ENCODE data around the gene PI4KA. TPM values are rescaled to one million over a fixed set of nuclear protein-coding genes. Genes with fewer than 3 reads are reported as not detected.
A peak's percentile ranks its signal among the peaks of the same experiment; 100 is the strongest.
"Not testable (repeated sequence)": the region's sequence is repeated elsewhere in the genome, so short reads cannot be mapped to it uniquely, and the experiment has no call there.

The PI4KA gene
- total RNA-seq, 4 donors from 2014 or later, result 44.7 to 136 (median 67.7) TPM

GRCh38 chr22:20703816-20704609 lies 154.6 kb downstream of the PI4KA start:
- H3K27me3 ChIP-seq; H3K27ac ChIP-seq; DNase-seq (ENCODE audit: low spot score in 2 of 2); H3K9me3 ChIP-seq; H3K36me3 ChIP-seq: not testable (repeated sequence)
- TF ChIP-seq CTCF (IDR thresholded peaks at IDR 0.05), result peak in 1 of 2 donors; percentile 7
- Histone ChIP-seq H3K4me3 (peak overlapping the region; percentile 58), H3K4me1 (peaks cover 11% of the 10 kb centered on the region)
- 3% methylated on average over 5 of the region's 79 CpGs for WGBS

- H3K4me3 ChIP-seq, result peak overlapping the region; percentile 58
- H3K27ac ChIP-seq, H3K9me3 ChIP-seq, H3K36me3 ChIP-seq, H3K27me3 ChIP-seq: not testable (repeated sequence)
- peak in 1 of 2 donors; percentile 78 for DNase-seq (ENCODE audit: low spot score in 2 of 2)
- peaks cover 11% of the 10 kb centered on the region for H3K4me1 ChIP-seq
- no CpG with 5 or more reads among the region's 25 CpGs for WGBS
Observed at GRCh38 chr22:20703414-20703806, 155.2 kb downstream of the PI4KA start.

- H3K9me3 ChIP-seq, H3K36me3 ChIP-seq, H3K27me3 ChIP-seq: not testable (repeated sequence)
- Histone ChIP-seq H3K27ac (peak overlapping the region; percentile 81), H3K4me3 (peak overlapping the region; percentile 58), H3K4me1 (peaks cover 11% of the 10 kb centered on the region)
- under 1% methylated on average over 17 of the region's 64 CpGs for WGBS
- peak; percentile 97 for DNase-seq (ENCODE audit: low spot score in 2 of 2)
Observed at GRCh38 chr22:20702546-20703413, 155.8 kb downstream of the PI4KA start.

GRCh38 chr22:20702175-20702545 lies 156.5 kb downstream of the PI4KA start:
- not testable (repeated sequence) for DNase-seq (ENCODE audit: low spot score in 2 of 2); H3K9me3 ChIP-seq; H3K27me3 ChIP-seq; H3K36me3 ChIP-seq
- Histone ChIP-seq H3K27ac (peak overlapping the region; percentile 81), H3K4me1 (peaks cover 11% of the 10 kb centered on the region), H3K4me3 (peak overlapping the region; percentile 58)
- 0% methylated on average over 1 of the region's 35 CpGs for WGBS

- H3K4me3 ChIP-seq, result peak overlapping the region; percentile 58
- not testable (repeated sequence) for H3K36me3 ChIP-seq; DNase-seq (ENCODE audit: low spot score in 2 of 2); H3K27me3 ChIP-seq; H3K9me3 ChIP-seq
- 11% methylated on average over 15 of the region's 21 CpGs for WGBS
- H3K4me1 ChIP-seq, result peaks cover 11% of the 10 kb centered on the region
- peak overlapping the region; percentile 18 for H3K27ac ChIP-seq
Observed at GRCh38 chr22:20701680-20702136, 156.9 kb downstream of the PI4KA start.

- H3K9me3 ChIP-seq, result not testable (repeated sequence)
Observed at GRCh38 chr22:20700347-20700746, 158.3 kb downstream of the PI4KA start.

GRCh38 chr22:20699856-20700255 lies 158.8 kb downstream of the PI4KA start:
- peaks cover 11% of the 10 kb centered on the region for H3K4me1 ChIP-seq
- not testable (repeated sequence) for H3K9me3 ChIP-seq; DNase-seq (ENCODE audit: low spot score in 2 of 2); H3K4me3 ChIP-seq; H3K36me3 ChIP-seq; H3K27ac ChIP-seq; H3K27me3 ChIP-seq
- 95% methylated on average over 9 of the region's 9 CpGs for WGBS

More at GRCh38 chr22:20700347-20700746, 158.3 kb downstream of the PI4KA start:
- H3K27me3 ChIP-seq; H3K36me3 ChIP-seq; H3K4me3 ChIP-seq; DNase-seq (ENCODE audit: low spot score in 2 of 2); H3K27ac ChIP-seq: not testable (repeated sequence)
- 92% methylated on average over 15 of the region's 15 CpGs for WGBS
- H3K4me1 ChIP-seq, result peaks cover 11% of the 10 kb centered on the region

- not testable (repeated sequence) for H3K27me3 ChIP-seq, H3K9me3 ChIP-seq, H3K36me3 ChIP-seq, H3K27ac ChIP-seq, H3K4me1 ChIP-seq, H3K4me3 ChIP-seq
- WGBS, result 0% methylated on average over 7 of the region's 17 CpGs
- DNase-seq (ENCODE audit: low spot score in 2 of 2), result peak; percentile 87 to 92
- peak in 1 of 2 donors; percentile 12 for TF ChIP-seq CTCF (IDR thresholded peaks at IDR 0.05)
Observed at GRCh38 chr22:20697481-20698113, 161.0 kb downstream of the PI4KA start.

- not testable (repeated sequence) for H3K9me3 ChIP-seq; H3K27me3 ChIP-seq; H3K4me1 ChIP-seq; DNase-seq (ENCODE audit: low spot score in 2 of 2); H3K36me3 ChIP-seq; H3K27ac ChIP-seq; H3K4me3 ChIP-seq
- 90% methylated on average over 2 of the region's 4 CpGs for WGBS
Observed at GRCh38 chr22:20696056-20696455, 162.6 kb downstream of the PI4KA start.

GRCh38 chr22:20695205-20695604 lies 163.4 kb downstream of the PI4KA start:
- not testable (repeated sequence) for H3K4me1 ChIP-seq; DNase-seq (ENCODE audit: low spot score in 2 of 2); H3K9me3 ChIP-seq; H3K36me3 ChIP-seq; H3K27me3 ChIP-seq; H3K4me3 ChIP-seq; H3K27ac ChIP-seq
- WGBS, result no CpG with 5 or more reads among the region's 12 CpGs

- H3K27me3 ChIP-seq; H3K4me1 ChIP-seq; H3K27ac ChIP-seq; H3K4me3 ChIP-seq; DNase-seq (ENCODE audit: low spot score in 2 of 2); H3K9me3 ChIP-seq; H3K36me3 ChIP-seq: not testable (repeated sequence)
- WGBS, result no CpG with 5 or more reads among the region's 14 CpGs
Observed at GRCh38 chr22:20694256-20694655, 164.4 kb downstream of the PI4KA start.
